Hippocampal formation (tissue), 2 donors: ENCODE results near the gene ABLIM1.

Experiments
- DNase-seq, 2 donors: peaks; one replicate each; lab custom pipeline; 2025; lab: John Stamatoyannopoulos, UW

Gene ABLIM1

GRCh38 chr10:114391599-114391998 lies 266.5 kb downstream of the ABLIM1 start:
- no peak for DNase-seq

- no peak for DNase-seq
These were observed 268.6 kb downstream of the ABLIM1 start for GRCh38 chr10:114389426-114389825.

- DNase-seq: no peak
These were observed 269.8 kb downstream of the ABLIM1 start for GRCh38 chr10:114388275-114388674.

GRCh38 chr10:114387784-114388183 lies 270.3 kb downstream of the ABLIM1 start:
- DNase-seq: no peak

- DNase-seq: no peak
These were observed 271.6 kb downstream of the ABLIM1 start for GRCh38 chr10:114386452-114386851.

GRCh38 chr10:114385557-114385956 lies 272.5 kb downstream of the ABLIM1 start:
- DNase-seq: no peak

- no peak for DNase-seq
These were observed 273.5 kb downstream of the ABLIM1 start for GRCh38 chr10:114384601-114385000.

GRCh38 chr10:114384181-114384580 lies 273.9 kb downstream of the ABLIM1 start:
- peak; percentile 58 to 62 for DNase-seq
